RWPE2 (cell line): ENCODE measurements around the gene PCP2.

ENCODE experiments used
- ATAC-seq: fragments of 200-7000 bp; cut with Tn5 transposase; 3 replicates; pipeline ENCODE4 v1.9.1; 2021; ENCODE audit warnings: low read depth
- DNase-seq: peaks from one replicate; pipeline ENCODE4 v3.0.0-alpha.2; 2020; ENCODE audit warnings: low spot score
- H3K27ac ChIP-seq: fragments of 450-650 bp; 2 replicates; pipeline ENCODE4 v1.5.1; 2017; ENCODE audit warnings: mild to moderate bottlenecking; ENCODE audit not compliant: poor library complexity, severe bottlenecking
- H3K27me3 ChIP-seq: fragments of 250-450 bp; sonication (Bioruptor Pico); 2 replicates; pipeline ENCODE4 v1.5.1; 2021; ENCODE audit warnings: mild to moderate bottlenecking, moderate library complexity; ENCODE audit not compliant: insufficient read depth, poor library complexity, severe bottlenecking
- H3K36me3 ChIP-seq: fragments of 250-450 bp; sonication (Bioruptor Pico); 2 replicates; pipeline ENCODE4 v1.5.1; 2020; ENCODE audit warnings: low read depth, mild to moderate bottlenecking, moderate library complexity
- H3K4me1 ChIP-seq: fragments of 250-450 bp; sonication (Bioruptor Pico); 2 replicates; pipeline ENCODE4 v1.5.1; 2021; ENCODE audit warnings: mild to moderate bottlenecking, moderate library complexity; ENCODE audit not compliant: insufficient read depth, poor library complexity, severe bottlenecking
- H3K4me3 ChIP-seq: fragments of 250-450 bp; sonication (Bioruptor Pico); 2 replicates; pipeline ENCODE4 v1.5.1; 2021; ENCODE audit warnings: mild to moderate bottlenecking, moderate library complexity; ENCODE audit not compliant: severe bottlenecking
- H3K9me3 ChIP-seq: fragments of 250-450 bp; sonication (Bioruptor Pico); 2 replicates; pipeline ENCODE4 v1.5.1; 2021; ENCODE audit warnings: mild to moderate bottlenecking, moderate library complexity; ENCODE audit not compliant: severe bottlenecking
- TF ChIP-seq, protein P1 (sequence below): fragments of 450-650 bp; IDR thresholded peaks from one replicate; pipeline ENCODE4 v1.5.1; 2017; ENCODE audit warnings: mild to moderate bottlenecking, moderate library complexity; ENCODE audit not compliant: poor library complexity, severe bottlenecking

Gene PCP2

DNA sequence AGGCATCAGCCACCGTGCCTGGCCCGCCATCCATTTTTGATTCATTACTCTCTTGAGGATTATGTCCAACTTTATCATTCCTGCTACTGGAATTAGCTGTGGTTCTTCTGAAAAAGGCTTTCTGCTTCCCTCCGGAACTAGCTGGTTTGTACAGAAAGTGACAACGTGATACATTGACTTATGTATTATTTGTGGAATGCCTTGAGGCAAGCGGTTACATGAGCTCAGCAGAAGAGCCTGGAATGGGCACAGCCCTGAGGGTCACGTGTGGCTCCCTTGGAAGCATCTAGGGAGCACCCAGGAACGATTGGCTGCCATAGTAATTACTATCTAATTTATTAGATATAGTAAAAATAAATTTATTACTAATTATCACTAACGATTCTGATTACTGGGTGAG is 20.9 kb upstream of the PCP2 start:
- no peaks in the 10 kb centered on the region for H3K27me3 ChIP-seq
- H3K27ac ChIP-seq = no peak overlapping the region
- no peak overlapping the region for H3K4me3 ChIP-seq
- H3K36me3 ChIP-seq = no peaks in the 10 kb centered on the region
- DNase-seq = no peak
- TF ChIP-seq, protein P1, sequence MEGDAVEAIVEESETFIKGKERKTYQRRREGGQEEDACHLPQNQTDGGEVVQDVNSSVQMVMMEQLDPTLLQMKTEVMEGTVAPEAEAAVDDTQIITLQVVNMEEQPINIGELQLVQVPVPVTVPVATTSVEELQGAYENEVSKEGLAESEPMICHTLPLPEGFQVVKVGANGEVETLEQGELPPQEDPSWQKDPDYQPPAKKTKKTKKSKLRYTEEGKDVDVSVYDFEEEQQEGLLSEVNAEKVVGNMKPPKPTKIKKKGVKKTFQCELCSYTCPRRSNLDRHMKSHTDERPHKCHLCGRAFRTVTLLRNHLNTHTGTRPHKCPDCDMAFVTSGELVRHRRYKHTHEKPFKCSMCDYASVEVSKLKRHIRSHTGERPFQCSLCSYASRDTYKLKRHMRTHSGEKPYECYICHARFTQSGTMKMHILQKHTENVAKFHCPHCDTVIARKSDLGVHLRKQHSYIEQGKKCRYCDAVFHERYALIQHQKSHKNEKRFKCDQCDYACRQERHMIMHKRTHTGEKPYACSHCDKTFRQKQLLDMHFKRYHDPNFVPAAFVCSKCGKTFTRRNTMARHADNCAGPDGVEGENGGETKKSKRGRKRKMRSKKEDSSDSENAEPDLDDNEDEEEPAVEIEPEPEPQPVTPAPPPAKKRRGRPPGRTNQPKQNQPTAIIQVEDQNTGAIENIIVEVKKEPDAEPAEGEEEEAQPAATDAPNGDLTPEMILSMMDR = no peak
- ATAC-seq = no peak
- H3K9me3 ChIP-seq = no peaks in the 10 kb centered on the region
- H3K4me1 ChIP-seq = no peaks in the 10 kb centered on the region

DNA sequence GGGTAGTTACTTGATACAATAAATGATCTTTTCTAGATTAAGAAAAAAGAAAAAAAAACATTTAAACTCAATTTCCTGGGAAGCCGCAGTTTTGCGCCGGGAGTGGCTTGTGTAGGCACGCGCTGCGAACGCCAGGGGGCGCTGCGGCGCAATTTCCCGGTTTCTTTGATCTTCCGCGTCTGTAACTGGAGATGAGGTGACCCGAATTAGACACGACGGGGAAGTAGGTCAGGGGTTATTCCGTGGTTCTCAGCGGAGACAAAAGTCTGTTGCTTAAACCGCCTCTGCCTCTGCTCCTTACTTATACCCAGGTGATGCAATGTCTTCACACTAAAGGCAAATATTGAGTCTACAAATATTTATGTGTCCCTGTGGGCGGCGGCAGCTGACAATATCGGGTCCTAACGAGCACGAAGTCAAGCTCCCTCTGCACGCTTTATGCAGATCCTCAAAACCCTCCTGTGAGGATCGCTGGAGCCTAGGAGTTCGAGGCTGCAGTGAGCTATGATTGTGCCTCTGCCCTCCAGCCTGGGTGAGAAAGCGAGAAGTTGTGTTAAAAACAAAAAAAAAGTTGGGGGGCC is 18.6 kb upstream of the PCP2 start:
- ATAC-seq (peak; percentile 53; the same call in 2 of the 3 replicates), DNase-seq (no peak)
- TF ChIP-seq, protein P1 = peak; percentile 89
- Histone ChIP-seq H3K9me3 (no peaks in the 10 kb centered on the region), H3K27me3 (no peaks in the 10 kb centered on the region), H3K27ac (no peak overlapping the region), H3K36me3 (no peaks in the 10 kb centered on the region), H3K4me1 (no peaks in the 10 kb centered on the region), H3K4me3 (no peak overlapping the region)

DNA sequence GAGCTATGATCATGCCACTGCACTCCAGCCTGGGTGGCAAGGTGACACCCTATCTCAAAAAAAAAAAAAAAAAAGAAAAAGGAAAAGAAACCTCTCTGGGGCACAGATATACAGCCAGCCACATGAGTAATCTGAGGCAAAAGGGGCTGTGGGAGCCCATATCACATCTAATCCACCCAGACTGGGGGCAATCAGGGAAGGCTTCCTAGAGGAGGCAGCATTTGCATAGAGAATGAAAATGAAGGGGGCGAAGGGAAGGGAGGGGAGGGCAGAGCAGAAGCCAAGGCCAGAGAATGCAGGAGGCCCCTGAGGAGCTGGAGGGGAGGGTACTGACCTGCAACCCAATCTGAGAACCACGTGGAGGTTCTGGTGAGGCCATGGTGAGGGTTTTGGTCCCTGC is 16.6 kb upstream of the PCP2 start:
- no peak overlapping the region for H3K4me3 ChIP-seq
- H3K9me3 ChIP-seq = no peaks in the 10 kb centered on the region
- ATAC-seq (no peak), DNase-seq (no peak)
- no peaks in the 10 kb centered on the region for H3K27me3 ChIP-seq
- no peaks in the 10 kb centered on the region for H3K4me1 ChIP-seq
- TF ChIP-seq, protein P1 = no peak
- no peak overlapping the region for H3K27ac ChIP-seq
- no peaks in the 10 kb centered on the region for H3K36me3 ChIP-seq

DNA sequence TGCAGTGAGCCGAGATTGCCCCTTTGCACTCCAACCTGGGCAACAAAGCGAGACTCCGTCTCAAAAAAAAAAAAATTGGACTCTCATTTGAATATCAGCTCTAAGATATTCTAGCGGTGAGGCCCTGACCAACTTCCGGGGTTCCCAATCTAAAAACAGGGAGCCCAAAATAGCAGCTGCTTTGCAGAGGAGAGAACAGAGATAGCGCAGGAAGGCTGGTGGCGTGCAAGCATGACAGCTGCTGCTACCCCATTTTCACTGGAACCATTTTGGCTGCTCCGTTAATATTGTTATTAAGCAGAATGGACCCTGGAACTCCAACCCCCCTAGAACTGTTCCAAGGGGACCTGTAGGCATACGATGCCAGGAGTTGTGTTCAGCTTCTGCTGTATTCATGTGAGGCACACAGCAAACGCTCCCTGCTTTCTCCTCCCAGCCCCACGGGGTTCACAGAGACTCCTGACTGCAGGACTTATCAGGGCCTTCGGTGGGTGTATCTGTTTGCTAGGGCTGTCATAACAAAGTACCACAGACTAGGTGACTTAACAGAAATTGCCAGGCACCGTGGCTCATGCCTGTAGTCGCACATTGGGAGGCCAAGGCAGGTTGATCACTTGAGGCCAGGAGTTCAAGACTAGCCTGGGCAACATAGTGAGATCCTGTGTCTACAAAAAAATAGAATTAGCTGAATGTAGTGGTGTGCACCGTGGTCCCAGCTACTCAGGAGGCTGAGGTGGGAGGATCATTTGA is 14.9 kb upstream of the PCP2 start:
- no peaks in the 10 kb centered on the region for H3K4me1 ChIP-seq
- no peak overlapping the region for H3K27ac ChIP-seq
- no peaks in the 10 kb centered on the region for H3K36me3 ChIP-seq
- no peak overlapping the region for H3K4me3 ChIP-seq
- no peaks in the 10 kb centered on the region for H3K27me3 ChIP-seq
- DNase-seq (no peak), ATAC-seq (no peak)
- TF ChIP-seq, protein P1 = no peak
- no peaks in the 10 kb centered on the region for H3K9me3 ChIP-seq

DNA sequence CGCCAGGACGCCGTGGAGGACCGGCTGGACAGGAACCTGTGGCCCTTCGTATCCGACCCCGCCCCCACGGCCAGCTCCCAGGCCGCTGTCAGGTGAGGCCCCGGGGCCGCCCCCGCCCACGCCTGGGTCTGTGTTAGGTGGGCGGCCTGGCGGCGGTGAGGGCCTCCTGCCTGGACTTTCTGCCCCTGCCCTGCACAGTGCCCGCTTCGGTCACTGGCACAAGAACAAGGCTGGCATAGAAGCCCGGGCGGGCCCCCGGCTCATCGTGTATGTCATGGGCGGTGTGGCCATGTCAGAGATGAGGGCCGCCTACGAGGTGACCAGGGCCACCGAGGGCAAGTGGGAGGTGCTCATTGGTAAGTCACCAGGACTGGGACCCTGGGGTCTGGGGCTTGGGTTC is 13.6 kb upstream of the PCP2 start:
- no peak overlapping the region for H3K27ac ChIP-seq
- no peaks in the 10 kb centered on the region for H3K4me1 ChIP-seq
- TF ChIP-seq, protein P1 = no peak
- DNase-seq (no peak), ATAC-seq (no peak)
- no peaks in the 10 kb centered on the region for H3K27me3 ChIP-seq
- H3K36me3 ChIP-seq = no peaks in the 10 kb centered on the region
- no peak overlapping the region for H3K4me3 ChIP-seq
- no peaks in the 10 kb centered on the region for H3K9me3 ChIP-seq
